B cell (primary cell): ENCODE measurements around the gene SECTM1.

Experiments
- CTCF ChIP-seq: fragments of 200-600 bp; IDR thresholded peaks from one replicate; pipeline ENCODE4 v1.8.0; 2022; ENCODE audit warnings: antibody characterized with exemption, mild to moderate bottlenecking
- EZH2 ChIP-seq: IDR thresholded peaks from 2 replicates; pipeline ENCODE4 v1.6.1; 2012; ENCODE audit warnings: borderline replicate concordance, low read depth, mild to moderate bottlenecking, moderate library complexity, low read length; ENCODE audit not compliant: insufficient read depth, poor library complexity, severe bottlenecking

- TF ChIP-seq CTCF (no peak), EZH2 (no peak)
These were observed 11.8 kb upstream of the SECTM1 start for GRCh38 chr17:82345151-82345976.
